MM.1S (cell line): Measurements from ENCODE around the gene MS4A15.

Source experiments
- DNase-seq: peaks from one replicate; pipeline ENCODE4 v3.0.0-alpha.2; 2015
- H2AFZ ChIP-seq: fragments of 300-600 bp; sonication (generic); 2 replicates; pipeline ENCODE4 v1.6.0; 2016; ENCODE audit warnings: antibody characterized with exemption, low read length
- H3F3A ChIP-seq: fragments of 300-600 bp; sonication (generic); 2 replicates; pipeline ENCODE4 v1.6.1; 2016; ENCODE audit warnings: mild to moderate bottlenecking, antibody characterized with exemption, low read length, moderate library complexity, mixed read lengths; ENCODE audit not compliant: insufficient read depth
- H3K27ac ChIP-seq: fragments of 300-600 bp; sonication (generic); 2 replicates; pipeline ENCODE4 v1.5.1; 2016; ENCODE audit warnings: mild to moderate bottlenecking, low read length
- H3K27me3 ChIP-seq: fragments of 300-600 bp; sonication (generic); replicated peaks from 2 replicates; pipeline ENCODE4 v1.6.0; 2016; ENCODE audit warnings: low read length; ENCODE audit not compliant: insufficient read depth
- H3K36me3 ChIP-seq: fragments of 300-600 bp; sonication (generic); replicated peaks from 2 replicates; pipeline ENCODE4 v1.6.1; 2016; ENCODE audit warnings: mild to moderate bottlenecking, low read length, mixed read lengths; ENCODE audit not compliant: insufficient read depth
- H3K4me1 ChIP-seq: fragments of 300-600 bp; sonication (generic); 2 replicates; pipeline ENCODE4 v1.6.1; 2016; ENCODE audit warnings: low read length, mixed read lengths
- H3K4me2 ChIP-seq: fragments of 300-600 bp; sonication (generic); 2 replicates; pipeline ENCODE4 v1.6.0; 2016; ENCODE audit warnings: low read depth, low read length
- H3K4me3 ChIP-seq: fragments of 300-600 bp; sonication (generic); 2 replicates; pipeline ENCODE4 v1.5.1; 2016; ENCODE audit warnings: low read length, mixed read lengths
- H3K79me2 ChIP-seq: fragments of 300-600 bp; sonication (generic); 2 replicates; pipeline ENCODE4 v1.6.1; 2016; ENCODE audit warnings: mixed run types, low read length, mixed read lengths
- H3K9ac ChIP-seq: fragments of 300-600 bp; sonication (generic); 2 replicates; pipeline ENCODE4 v1.6.1; 2016; ENCODE audit warnings: low read length, mixed read lengths
- H3K9me2 ChIP-seq: fragments of 300-600 bp; sonication (generic); replicated peaks from 2 replicates; pipeline ENCODE4 v1.6.1; 2016; ENCODE audit warnings: mild to moderate bottlenecking, low read length, mixed read lengths; ENCODE audit not compliant: insufficient read depth
- H3K9me3 ChIP-seq: fragments of 300-600 bp; sonication (generic); replicated peaks from 2 replicates; pipeline ENCODE4 v1.6.1; 2016; ENCODE audit warnings: mild to moderate bottlenecking, low read length, mixed read lengths; ENCODE audit not compliant: insufficient read depth
- H4K20me1 ChIP-seq: fragments of 300-600 bp; sonication (generic); 2 replicates; pipeline ENCODE4 v1.6.1; 2016; ENCODE audit warnings: mild to moderate bottlenecking, low read length, moderate library complexity, mixed read lengths; ENCODE audit not compliant: insufficient read depth
- CTCF ChIP-seq: fragments of 300-600 bp; sonication (generic); IDR thresholded peaks from 2 replicates; pipeline ENCODE4 v1.5.1; 2016; ENCODE audit warnings: antibody characterized with exemption, low read length, mixed read lengths
- EZH2 ChIP-seq: fragments of 300-600 bp; sonication (generic); optimal IDR thresholded peaks from 2 replicates; pipeline ENCODE3; 2017; ENCODE audit warnings: low read depth, mild to moderate bottlenecking, antibody characterized with exemption, low read length, mixed read lengths
- EZH2phosphoT487 ChIP-seq: fragments of 300-600 bp; sonication (generic); IDR thresholded peaks from 2 replicates; pipeline ENCODE4 v1.6.1; 2018; ENCODE audit warnings: antibody characterized with exemption, low read length

The MS4A15 gene

GRCh38 chr11:60790726-60791125 lies 34.1 kb downstream of the MS4A15 start:
- Histone ChIP-seq H4K20me1 (no peaks in the 10 kb centered on the region), H3K27me3 (no peaks in the 10 kb centered on the region), H3K4me2 (no peak overlapping the region), H3K9ac (no peak overlapping the region), H3K9me3 (no peaks in the 10 kb centered on the region), H3K4me1 (no peaks in the 10 kb centered on the region), H2AFZ (no peak overlapping the region), H3K4me3 (no peak overlapping the region), H3K36me3 (no peaks in the 10 kb centered on the region), H3K27ac (no peak overlapping the region), H3K79me2 (no peaks in the 10 kb centered on the region), H3K9me2 (no peaks in the 10 kb centered on the region), H3F3A (no peaks in the 10 kb centered on the region)
- no peak for DNase-seq
- no peak for TF ChIP-seq CTCF
- TF ChIP-seq EZH2phosphoT487 = no peak
- TF ChIP-seq EZH2 = no peak

- DNase-seq = no peak
- TF ChIP-seq CTCF (no peak), EZH2phosphoT487 (no peak), EZH2 (no peak)
Observed at GRCh38 chr11:60791153-60791933, 34.7 kb downstream of the MS4A15 start.

DNA sequence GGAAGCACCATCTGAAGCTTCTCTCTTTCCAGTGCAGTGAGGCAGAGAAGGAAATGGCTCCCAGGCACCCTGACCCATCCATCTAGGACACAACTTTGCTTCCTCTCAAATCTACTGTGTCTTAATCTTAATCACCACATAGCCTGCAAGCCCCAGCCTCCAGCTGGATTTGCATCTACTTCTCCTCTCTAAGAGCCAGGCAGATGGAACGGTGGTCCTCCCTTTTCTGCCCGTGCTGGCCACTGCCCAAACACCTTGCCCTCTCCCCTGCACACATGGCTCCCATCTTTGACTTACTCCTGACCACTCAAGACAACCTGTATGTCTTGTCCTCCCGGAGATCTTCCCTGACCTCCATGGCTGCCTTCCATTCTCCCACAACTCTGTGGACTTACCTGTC lies 35.9 kb downstream of the MS4A15 start:
- no peak overlapping the region for H3K4me3 ChIP-seq
- TF ChIP-seq EZH2 (no peak), CTCF (no peak), EZH2phosphoT487 (no peak)

More at GRCh38 chr11:60791153-60791933, 34.7 kb downstream of the MS4A15 start:
- no peaks in the 10 kb centered on the region for H3K9me3 ChIP-seq
- H2AFZ ChIP-seq = no peak overlapping the region
- H3F3A ChIP-seq = no peaks in the 10 kb centered on the region
- H3K4me3 ChIP-seq = no peak overlapping the region
- no peaks in the 10 kb centered on the region for H3K4me1 ChIP-seq
- H3K9ac ChIP-seq = no peak overlapping the region
- no peak overlapping the region for H3K4me2 ChIP-seq
- H3K27ac ChIP-seq = no peak overlapping the region
- H3K27me3 ChIP-seq = no peaks in the 10 kb centered on the region
- H3K36me3 ChIP-seq = no peaks in the 10 kb centered on the region
- H4K20me1 ChIP-seq = no peaks in the 10 kb centered on the region
- no peaks in the 10 kb centered on the region for H3K79me2 ChIP-seq
- no peaks in the 10 kb centered on the region for H3K9me2 ChIP-seq

More for the DNA sequence above, 35.9 kb downstream of the MS4A15 start:
- no peaks in the 10 kb centered on the region for H3K4me1 ChIP-seq
- no peaks in the 10 kb centered on the region for H3K36me3 ChIP-seq
- H3K9me2 ChIP-seq = no peaks in the 10 kb centered on the region
- H3K4me2 ChIP-seq = no peak overlapping the region
- DNase-seq = no peak
- H3F3A ChIP-seq = no peaks in the 10 kb centered on the region
- no peak overlapping the region for H2AFZ ChIP-seq
- H4K20me1 ChIP-seq = no peaks in the 10 kb centered on the region
- no peak overlapping the region for H3K27ac ChIP-seq
- no peaks in the 10 kb centered on the region for H3K27me3 ChIP-seq
- no peak overlapping the region for H3K9ac ChIP-seq
- no peaks in the 10 kb centered on the region for H3K79me2 ChIP-seq
- H3K9me3 ChIP-seq = no peaks in the 10 kb centered on the region
